ENCODE results near the gene KDM5B. TPM values are rescaled to one million over a fixed set of nuclear protein-coding genes. Genes with fewer than 3 reads are reported as not detected.
"Not testable (repeated sequence)": the region's sequence is repeated elsewhere in the genome, so short reads cannot be mapped to it uniquely, and the experiment has no call there.

KDM5B gene
- total and polyA plus RNA-seq, 2 experiments from 2014 or later, result 87.9 to 110 TPM

GRCh38 chr1:202796670-202797069, 11.6 kb downstream of the KDM5B start:
- no peak overlapping the region for H2AFZ ChIP-seq
- H3K27me3 ChIP-seq, result no peaks in the 10 kb centered on the region
- H3K79me2 ChIP-seq, result peaks cover 100% of the 10 kb centered on the region
- WGBS (ENCODE audit: low lambda C conversion rate, missing lambda C conversion rate), result 97% methylated on average over 7 of the region's 7 CpGs
- no peak overlapping the region for H3K4me2 ChIP-seq
- no peak overlapping the region for H3K4me3 ChIP-seq
- TF ChIP-seq EZH2 (IDR thresholded peaks at IDR 0.05; ENCODE audit: borderline replicate concordance) (no peak), CTCF (IDR thresholded peaks at IDR 0.05; ENCODE audit: poor library complexity) (no peak)
- H3K27ac ChIP-seq, result no peak overlapping the region
- H3K36me3 ChIP-seq (replicated peaks; ENCODE audit: insufficient read depth, low read depth), result no peaks in the 10 kb centered on the region
- H3K9me3 ChIP-seq (ENCODE audit: low read depth), result no peaks in the 10 kb centered on the region
- H3K4me1 ChIP-seq (ENCODE audit: insufficient read depth), result no peaks in the 10 kb centered on the region
- no peaks in the 10 kb centered on the region for H3K9me2 ChIP-seq (replicated peaks; ENCODE audit: insufficient read depth)
- H4K20me1 ChIP-seq (ENCODE audit: insufficient read depth, poor library complexity, severe bottlenecking), result peaks cover 100% of the 10 kb centered on the region
- DNase-seq (ENCODE audit: low spot score), result no peak

- 90% methylated on average over 6 of the region's 6 CpGs for WGBS (ENCODE audit: low lambda C conversion rate, missing lambda C conversion rate)
- not testable (repeated sequence) for H3K4me3 ChIP-seq; H3K4me1 ChIP-seq (ENCODE audit: insufficient read depth); H3K4me2 ChIP-seq; H3K9me2 ChIP-seq (replicated peaks; ENCODE audit: insufficient read depth); H3K36me3 ChIP-seq (replicated peaks; ENCODE audit: insufficient read depth, low read depth); DNase-seq (ENCODE audit: low spot score); H3K27ac ChIP-seq; H3K27me3 ChIP-seq; H2AFZ ChIP-seq; H3K9me3 ChIP-seq (ENCODE audit: low read depth)
- Histone ChIP-seq H3K79me2 (peaks cover 100% of the 10 kb centered on the region), H4K20me1 (ENCODE audit: insufficient read depth, poor library complexity, severe bottlenecking) (peaks cover 100% of the 10 kb centered on the region)
These were observed 13.3 kb downstream of the KDM5B start for GRCh38 chr1:202794931-202795330.

GRCh38 chr1:202794051-202794740, 14.0 kb downstream of the KDM5B start:
- Histone ChIP-seq H3K9me3 (ENCODE audit: low read depth) (no peaks in the 10 kb centered on the region), H3K4me2 (no peak overlapping the region), H3K27ac (no peak overlapping the region), H4K20me1 (ENCODE audit: insufficient read depth, poor library complexity, severe bottlenecking) (peaks cover 100% of the 10 kb centered on the region), H3K27me3 (no peaks in the 10 kb centered on the region), H2AFZ (no peak overlapping the region), H3K4me1 (ENCODE audit: insufficient read depth) (no peaks in the 10 kb centered on the region), H3K9me2 (replicated peaks; ENCODE audit: insufficient read depth) (no peaks in the 10 kb centered on the region), H3K36me3 (replicated peaks; ENCODE audit: insufficient read depth, low read depth) (no peaks in the 10 kb centered on the region), H3K4me3 (no peak overlapping the region), H3K79me2 (peaks cover 100% of the 10 kb centered on the region)
- no peak for TF ChIP-seq EZH2phosphoT487 (IDR thresholded peaks at IDR 0.05; ENCODE audit: low read depth, severe bottlenecking, unreplicated experiment)
- no peak for TF ChIP-seq EZH2 (IDR thresholded peaks at IDR 0.05; ENCODE audit: borderline replicate concordance)
- TF ChIP-seq CTCF (IDR thresholded peaks at IDR 0.05; ENCODE audit: poor library complexity), result no peak
- DNase-seq (ENCODE audit: low spot score), result no peak

GRCh38 chr1:202791077-202791747, 17.0 kb downstream of the KDM5B start:
- 86% methylated on average over 4 of the region's 4 CpGs for WGBS (ENCODE audit: low lambda C conversion rate, missing lambda C conversion rate)

More at GRCh38 chr1:202791077-202791747, 17.0 kb downstream of the KDM5B start:
- Histone ChIP-seq H3K27ac (no peak overlapping the region), H3K4me2 (no peak overlapping the region), H3K27me3 (no peaks in the 10 kb centered on the region), H3K4me1 (ENCODE audit: insufficient read depth) (peaks cover 6% of the 10 kb centered on the region), H3K9me3 (ENCODE audit: low read depth) (no peaks in the 10 kb centered on the region), H2AFZ (no peak overlapping the region), H3K4me3 (no peak overlapping the region), H4K20me1 (ENCODE audit: insufficient read depth, poor library complexity, severe bottlenecking) (peaks cover 99% of the 10 kb centered on the region), H3K36me3 (replicated peaks; ENCODE audit: insufficient read depth, low read depth) (no peaks in the 10 kb centered on the region), H3K9me2 (replicated peaks; ENCODE audit: insufficient read depth) (no peaks in the 10 kb centered on the region), H3K79me2 (peaks cover 100% of the 10 kb centered on the region)
- DNase-seq (ENCODE audit: low spot score), result no peak
- TF ChIP-seq CTCF (IDR thresholded peaks at IDR 0.05; ENCODE audit: poor library complexity) (no peak), EZH2phosphoT487 (IDR thresholded peaks at IDR 0.05; ENCODE audit: low read depth, severe bottlenecking, unreplicated experiment) (no peak), EZH2 (IDR thresholded peaks at IDR 0.05; ENCODE audit: borderline replicate concordance) (no peak)

All from hepatocyte (in vitro differentiated cells).